Epithelial cell of esophagus (primary cell): ENCODE measurements around the gene NME3.
A peak's percentile ranks its signal among the peaks of the same experiment; 100 is the strongest.

Experiments used
- DNase-seq: peaks from one replicate; pipeline ENCODE4 v3.0.0; 2010; ENCODE audit warnings: low read depth
- H3K4me3 ChIP-seq: 2 replicates; pipeline ENCODE4 v1.5.1; 2011; ENCODE audit warnings: mild to moderate bottlenecking, low read length, control low read depth
- CTCF ChIP-seq: IDR thresholded peaks from 2 replicates; pipeline ENCODE4 v1.5.1; 2011; ENCODE audit warnings: low read depth, mild to moderate bottlenecking, low read length, control low read depth, inconsistent platforms; ENCODE audit not compliant: insufficient read depth; ENCODE audit errors: missing control alignments

NME3 gene

GRCh38 chr16:1767116-1767994 is 4.0 kb downstream of the NME3 start:
- no peak overlapping the region for H3K4me3 ChIP-seq
- DNase-seq: no peak
- TF ChIP-seq CTCF: no peak

GRCh38 chr16:1766701-1767100 is 4.6 kb downstream of the NME3 start:
- no peak overlapping the region for H3K4me3 ChIP-seq
- DNase-seq: no peak
- no peak for TF ChIP-seq CTCF

- DNase-seq: no peak
- H3K4me3 ChIP-seq: no peak overlapping the region
- TF ChIP-seq CTCF: no peak
Measured at GRCh38 chr16:1766231-1766630, 5.1 kb downstream of the NME3 start.

- TF ChIP-seq CTCF: no peak
- H3K4me3 ChIP-seq: no peak overlapping the region
Measured at GRCh38 chr16:1765826-1766225, 5.5 kb downstream of the NME3 start.

GRCh38 chr16:1764971-1765370 is 6.4 kb downstream of the NME3 start:
- no peak overlapping the region for H3K4me3 ChIP-seq
- no peak for TF ChIP-seq CTCF
- DNase-seq: no peak

More at GRCh38 chr16:1765826-1766225, 5.5 kb downstream of the NME3 start:
- DNase-seq: no peak

GRCh38 chr16:1763521-1764511 is 7.5 kb downstream of the NME3 start:
- DNase-seq: peak; percentile 41
- H3K4me3 ChIP-seq: no peak overlapping the region
- TF ChIP-seq CTCF: no peak
